Measurements from ENCODE around the gene HIPK2. TPM values are rescaled to one million over a fixed set of nuclear protein-coding genes. Genes with fewer than 3 reads are reported as not detected.

Gene HIPK2
- total and polyA plus RNA-seq, 5 donors from 2014 or later = 0.44 to 17.5 (median 0.78) TPM

DNA sequence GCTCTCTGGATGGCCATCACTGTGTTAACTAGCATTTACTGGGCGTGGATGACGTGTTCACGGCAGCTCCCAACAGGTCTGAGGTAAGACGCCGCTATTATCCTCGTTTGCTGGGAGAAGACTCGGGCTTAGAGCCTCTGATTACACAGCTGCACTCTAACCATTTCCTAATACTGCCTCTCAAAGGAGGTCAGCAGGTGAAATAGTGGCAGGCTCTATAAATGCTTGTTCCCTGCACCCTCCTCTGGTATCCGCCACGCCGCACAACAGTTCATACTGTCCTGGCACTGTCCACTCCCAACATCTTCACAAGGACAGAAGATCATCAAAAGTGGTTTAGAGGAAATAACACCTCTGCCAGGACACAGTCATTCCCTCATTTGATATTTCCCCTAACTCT, 28.3 kb downstream of the HIPK2 start:
- H3K4me1 ChIP-seq (ENCODE audit: control insufficient read depth, insufficient read depth, low read length, poor library complexity, severe bottlenecking) = no peaks in the 10 kb centered on the region
- Mint-ChIP-seq H3K4me1 (peaks cover 5 to 57% (median 10%) of the 10 kb centered on the region in 4 donors), H3K36me3 (peaks cover 7% of the 10 kb centered on the region), H3K9me3 (no peaks in the 10 kb centered on the region), H3K4me3 (no peak overlapping the region), H3K27ac (peak overlapping the region in 1 of 3 donors; percentile 48), H3K27me3 (peaks cover 7% of the 10 kb centered on the region)
- no peak overlapping the region for H3K4me3 ChIP-seq (ENCODE audit: low read depth, low read length)
- DNase-seq = no peak
- no peaks in the 10 kb centered on the region for H3K27me3 ChIP-seq (ENCODE audit: control insufficient read depth, insufficient read depth, low read length)
- H3K27ac ChIP-seq (ENCODE audit: insufficient read depth, low read length, poor library complexity, severe bottlenecking) = no peak overlapping the region
- ATAC-seq (ENCODE audit: low read depth in 2 of 2) = no peak
- no peaks in the 10 kb centered on the region for H3K9me3 ChIP-seq (ENCODE audit: control insufficient read depth in 2 of 2, low read length in 2 of 2)
- no peaks in the 10 kb centered on the region for H3K36me3 ChIP-seq (ENCODE audit: control insufficient read depth, insufficient read depth, low read length)

DNA sequence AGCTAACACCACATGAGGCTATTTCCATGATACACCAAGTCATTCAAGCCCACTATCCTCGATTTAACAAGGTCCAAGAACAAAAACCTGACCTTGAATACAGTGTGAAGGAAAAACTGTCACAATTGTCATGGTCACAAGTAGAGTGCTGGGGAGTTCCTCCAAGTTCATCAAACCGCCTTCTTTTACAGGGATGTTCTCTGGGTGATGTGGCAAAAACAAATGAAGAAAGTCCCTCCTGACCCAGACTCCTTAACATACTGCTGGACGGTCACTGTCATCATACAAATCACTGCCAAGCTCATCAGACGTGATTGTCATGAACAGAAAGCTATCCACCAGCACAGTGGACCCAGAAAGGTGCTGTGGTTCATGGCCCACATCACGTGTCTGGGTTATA, 28.9 kb downstream of the HIPK2 start:
- no peak overlapping the region for H3K27ac ChIP-seq (ENCODE audit: insufficient read depth, low read length, poor library complexity, severe bottlenecking)
- H3K36me3 ChIP-seq (ENCODE audit: control insufficient read depth, insufficient read depth, low read length) = no peaks in the 10 kb centered on the region
- ATAC-seq (ENCODE audit: low read depth in 2 of 2) (no peak), DNase-seq (no peak)
- Mint-ChIP-seq H3K36me3 (peaks cover 10% of the 10 kb centered on the region), H3K27ac (no peak overlapping the region), H3K27me3 (peaks cover 7% of the 10 kb centered on the region), H3K4me1 (peaks cover 5 to 52% (median 10%) of the 10 kb centered on the region in 4 donors), H3K4me3 (no peak overlapping the region), H3K9me3 (no peaks in the 10 kb centered on the region)
- H3K4me3 ChIP-seq (ENCODE audit: low read depth, low read length) = no peak overlapping the region
- H3K9me3 ChIP-seq (ENCODE audit: control insufficient read depth in 2 of 2, low read length in 2 of 2) = no peaks in the 10 kb centered on the region
- H3K27me3 ChIP-seq (ENCODE audit: control insufficient read depth, insufficient read depth, low read length) = no peaks in the 10 kb centered on the region
- H3K4me1 ChIP-seq (ENCODE audit: control insufficient read depth, insufficient read depth, low read length, poor library complexity, severe bottlenecking) = no peaks in the 10 kb centered on the region

DNA sequence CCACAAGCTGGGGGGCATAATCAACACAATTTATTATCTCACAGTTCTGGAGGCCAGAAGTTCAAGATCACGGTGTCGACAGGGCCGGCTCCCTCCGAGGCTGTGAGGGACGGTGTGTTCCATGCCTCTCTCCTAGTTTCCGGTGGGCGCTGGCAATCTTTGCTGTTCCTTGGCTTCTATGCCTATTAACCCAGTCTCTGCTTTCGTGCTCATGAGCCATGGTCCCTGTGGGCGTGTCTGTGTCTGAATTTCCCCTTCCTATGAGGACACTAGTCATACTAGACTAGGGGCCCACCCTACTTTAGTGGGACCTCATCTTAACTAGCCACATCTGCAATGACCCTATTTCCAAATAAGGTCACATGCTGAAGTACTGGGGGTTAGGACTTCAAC, 29.4 kb downstream of the HIPK2 start:
- H3K27ac ChIP-seq (ENCODE audit: insufficient read depth, low read length, poor library complexity, severe bottlenecking) = no peak overlapping the region
- no peaks in the 10 kb centered on the region for H3K4me1 ChIP-seq (ENCODE audit: control insufficient read depth, insufficient read depth, low read length, poor library complexity, severe bottlenecking)
- no peaks in the 10 kb centered on the region for H3K36me3 ChIP-seq (ENCODE audit: control insufficient read depth, insufficient read depth, low read length)
- no peaks in the 10 kb centered on the region for H3K9me3 ChIP-seq (ENCODE audit: control insufficient read depth in 2 of 2, low read length in 2 of 2)
- Mint-ChIP-seq H3K27me3 (peaks cover 7% of the 10 kb centered on the region), H3K4me1 (peaks cover 5 to 48% (median 9%) of the 10 kb centered on the region in 4 donors), H3K36me3 (peaks cover 10% of the 10 kb centered on the region), H3K4me3 (no peak overlapping the region), H3K27ac (no peak overlapping the region), H3K9me3 (no peaks in the 10 kb centered on the region)
- DNase-seq (no peak), ATAC-seq (ENCODE audit: low read depth in 2 of 2) (no peak)
- H3K4me3 ChIP-seq (ENCODE audit: low read depth, low read length) = no peak overlapping the region
- no peaks in the 10 kb centered on the region for H3K27me3 ChIP-seq (ENCODE audit: control insufficient read depth, insufficient read depth, low read length)

DNA sequence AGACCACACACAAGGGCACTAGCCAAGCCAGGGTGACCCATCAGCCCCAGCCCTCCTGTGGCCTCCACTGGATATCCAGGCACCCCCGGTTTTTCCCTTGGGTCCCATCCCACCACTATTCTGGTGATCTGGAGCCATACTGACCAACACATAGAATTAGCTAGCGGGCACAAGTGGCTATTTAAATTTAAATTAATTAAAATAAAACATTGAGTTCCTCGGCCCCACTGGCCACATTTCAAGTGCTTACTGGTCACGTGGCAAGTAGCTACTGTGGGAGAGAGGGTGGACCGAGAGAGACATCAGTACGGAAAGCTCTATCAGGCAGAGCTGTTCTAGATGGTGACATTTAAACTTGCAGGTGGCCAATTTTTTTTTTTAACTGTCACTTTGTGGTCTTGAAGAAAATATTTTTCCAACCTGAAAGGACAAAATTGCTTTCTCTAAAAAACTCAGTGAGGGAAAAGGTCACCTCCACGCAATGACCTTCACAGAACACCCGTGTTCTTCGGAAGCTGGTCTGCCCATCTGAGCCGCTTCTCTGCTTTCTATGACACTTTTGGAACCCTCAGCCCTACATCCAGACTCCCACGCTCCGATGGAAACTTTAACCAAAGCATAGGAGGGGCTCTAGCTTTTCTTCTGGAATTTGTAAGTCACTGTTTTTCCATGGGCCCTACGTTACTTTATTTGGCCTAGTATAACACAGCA, 30.0 kb downstream of the HIPK2 start:
- Histone ChIP-seq H3K36me3 (ENCODE audit: control insufficient read depth, insufficient read depth, low read length) (no peaks in the 10 kb centered on the region), H3K4me3 (ENCODE audit: low read depth, low read length) (no peak overlapping the region), H3K9me3 (ENCODE audit: control insufficient read depth in 2 of 2, low read length in 2 of 2) (no peaks in the 10 kb centered on the region), H3K4me1 (ENCODE audit: control insufficient read depth, insufficient read depth, low read length, poor library complexity, severe bottlenecking) (no peaks in the 10 kb centered on the region), H3K27ac (ENCODE audit: insufficient read depth, low read length, poor library complexity, severe bottlenecking) (no peak overlapping the region), H3K27me3 (ENCODE audit: control insufficient read depth, insufficient read depth, low read length) (no peaks in the 10 kb centered on the region)
- Mint-ChIP-seq H3K36me3 (peaks cover 10% of the 10 kb centered on the region), H3K27ac (no peak overlapping the region), H3K4me1 (peaks cover 5 to 46% (median 11%) of the 10 kb centered on the region in 4 donors), H3K4me3 (no peak overlapping the region), H3K9me3 (no peaks in the 10 kb centered on the region), H3K27me3 (peaks cover 7% of the 10 kb centered on the region)
- no peak for ATAC-seq (ENCODE audit: low read depth in 2 of 2)
- DNase-seq = no peak

DNA sequence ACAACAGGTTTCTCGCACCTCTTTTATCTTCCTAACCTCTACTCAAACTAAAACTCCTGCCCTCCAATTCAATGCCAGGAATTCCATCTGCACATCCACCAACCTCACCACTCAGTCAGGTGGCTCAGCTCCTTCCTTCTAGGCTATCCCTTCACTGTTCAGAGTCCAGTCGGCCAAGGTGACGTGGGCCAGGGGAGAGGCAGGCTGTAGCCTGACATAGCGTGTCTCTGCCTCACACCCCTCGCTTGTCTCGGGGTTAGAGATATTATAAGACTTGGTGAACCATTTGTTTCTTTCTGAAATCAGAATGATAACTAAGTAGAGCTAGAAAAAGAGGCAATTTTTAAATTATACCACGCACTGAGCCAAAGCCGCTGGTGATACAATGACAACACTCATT, 31.1 kb downstream of the HIPK2 start:
- Histone ChIP-seq H3K27ac (ENCODE audit: insufficient read depth, low read length, poor library complexity, severe bottlenecking) (no peak overlapping the region), H3K27me3 (ENCODE audit: control insufficient read depth, insufficient read depth, low read length) (no peaks in the 10 kb centered on the region), H3K4me1 (ENCODE audit: control insufficient read depth, insufficient read depth, low read length, poor library complexity, severe bottlenecking) (no peaks in the 10 kb centered on the region), H3K9me3 (ENCODE audit: control insufficient read depth in 2 of 2, low read length in 2 of 2) (no peaks in the 10 kb centered on the region), H3K4me3 (ENCODE audit: low read depth, low read length) (no peak overlapping the region), H3K36me3 (ENCODE audit: control insufficient read depth, insufficient read depth, low read length) (no peaks in the 10 kb centered on the region)
- DNase-seq (no peak), ATAC-seq (ENCODE audit: low read depth in 2 of 2) (no peak)
- Mint-ChIP-seq H3K27ac (peak overlapping the region in 1 of 3 donors; percentile 86), H3K4me3 (no peak overlapping the region), H3K9me3 (no peaks in the 10 kb centered on the region), H3K4me1 (peaks cover 5 to 41% (median 13%) of the 10 kb centered on the region in 4 donors), H3K27me3 (peaks cover 7% of the 10 kb centered on the region), H3K36me3 (peaks cover 7% of the 10 kb centered on the region)

DNA sequence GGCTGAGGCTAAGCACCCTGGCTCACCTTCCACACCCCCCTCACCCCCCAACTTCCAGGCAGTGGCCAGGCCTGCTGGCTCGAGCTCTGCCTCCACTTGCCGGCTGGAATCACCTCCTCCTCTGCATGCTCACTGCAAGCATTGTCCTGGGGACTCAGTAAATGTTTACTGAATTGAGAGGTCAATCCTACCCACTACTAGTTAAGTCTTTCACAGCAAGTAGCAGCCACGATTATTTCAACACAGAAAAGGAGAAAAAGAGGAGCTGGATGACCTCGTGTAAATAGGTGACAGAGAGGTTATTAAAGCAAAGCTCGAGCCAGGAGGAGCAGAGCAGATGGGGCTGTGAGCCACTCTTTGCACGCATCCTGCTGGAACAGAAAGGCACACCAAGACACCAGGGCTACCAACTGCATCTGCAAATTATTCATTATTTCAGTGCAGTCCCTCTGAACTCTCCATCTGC, 32.1 kb downstream of the HIPK2 start:
- Mint-ChIP-seq H3K27ac (peak overlapping the region in 1 of 3 donors; percentile 86), H3K27me3 (peaks cover 5% of the 10 kb centered on the region), H3K9me3 (no peaks in the 10 kb centered on the region), H3K4me1 (peaks cover under 1 to 36% (median 12%) of the 10 kb centered on the region in 4 donors), H3K36me3 (peaks cover 7% of the 10 kb centered on the region), H3K4me3 (no peak overlapping the region)
- Histone ChIP-seq H3K27ac (ENCODE audit: insufficient read depth, low read length, poor library complexity, severe bottlenecking) (no peak overlapping the region), H3K4me1 (ENCODE audit: control insufficient read depth, insufficient read depth, low read length, poor library complexity, severe bottlenecking) (no peaks in the 10 kb centered on the region), H3K36me3 (ENCODE audit: control insufficient read depth, insufficient read depth, low read length) (no peaks in the 10 kb centered on the region), H3K27me3 (ENCODE audit: control insufficient read depth, insufficient read depth, low read length) (no peaks in the 10 kb centered on the region), H3K9me3 (ENCODE audit: control insufficient read depth in 2 of 2, low read length in 2 of 2) (no peaks in the 10 kb centered on the region), H3K4me3 (ENCODE audit: low read depth, low read length) (no peak overlapping the region)
- ATAC-seq (ENCODE audit: low read depth in 2 of 2) = no peak
- DNase-seq = no peak

DNA sequence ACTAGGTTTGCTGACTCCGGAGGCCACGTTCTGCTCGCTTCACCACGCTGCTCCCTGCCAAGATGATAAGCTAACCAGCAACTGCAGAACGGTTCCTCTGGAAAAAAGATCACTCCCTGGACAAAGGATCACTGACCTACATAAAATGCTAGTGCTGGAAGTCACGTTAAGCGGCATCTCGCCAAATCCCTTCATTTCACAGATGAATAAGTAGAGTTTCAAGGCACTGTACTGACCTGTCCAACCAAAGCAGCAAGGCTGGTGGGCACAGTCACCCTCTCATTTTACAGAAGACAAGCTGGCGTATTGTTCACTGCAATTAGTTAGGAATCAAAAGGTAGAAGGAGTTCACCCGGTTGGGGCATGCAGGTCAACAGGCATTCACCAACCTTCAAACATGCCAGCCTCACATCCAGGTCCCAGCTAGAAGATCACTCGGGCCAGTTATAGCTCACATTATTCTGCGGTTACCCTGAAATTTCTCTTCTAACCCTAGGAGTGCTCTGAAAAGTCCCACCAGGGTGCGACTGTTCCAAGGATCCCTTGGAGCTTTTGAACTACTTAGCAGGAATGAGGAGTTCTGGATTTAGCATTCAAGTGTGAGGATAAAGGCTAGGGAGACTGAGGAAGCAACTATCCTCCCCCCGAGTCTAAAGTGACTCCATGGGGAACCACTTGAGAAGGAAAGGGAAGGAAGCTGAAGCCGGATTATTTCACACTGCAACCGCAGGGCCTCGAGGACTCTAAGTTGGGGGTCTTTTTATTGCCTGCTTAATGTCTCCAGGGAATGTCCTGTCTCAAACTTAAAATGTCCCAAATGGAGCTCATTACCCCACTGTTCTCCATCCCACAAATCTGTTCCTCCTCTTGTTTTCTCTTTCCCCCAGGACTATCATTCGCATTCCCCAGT, 32.8 kb downstream of the HIPK2 start:
- peak overlapping the region in 1 of 3 donors; percentile 86 for H3K27ac Mint-ChIP-seq
- H3K4me3 Mint-ChIP-seq = no peak overlapping the region
- H3K36me3 Mint-ChIP-seq = peaks cover 7% of the 10 kb centered on the region

More for the DNA sequence above, 32.8 kb downstream of the HIPK2 start:
- no peak overlapping the region for H3K27ac ChIP-seq (ENCODE audit: insufficient read depth, low read length, poor library complexity, severe bottlenecking)
- H3K9me3 ChIP-seq (ENCODE audit: control insufficient read depth in 2 of 2, low read length in 2 of 2) = no peaks in the 10 kb centered on the region
- H3K4me3 ChIP-seq (ENCODE audit: low read depth, low read length) = no peak overlapping the region
- Mint-ChIP-seq H3K4me1 (peaks cover 0 to 31% (median 11%) of the 10 kb centered on the region in 4 donors), H3K27me3 (no peaks in the 10 kb centered on the region), H3K9me3 (no peaks in the 10 kb centered on the region)
- DNase-seq (no peak), ATAC-seq (ENCODE audit: low read depth in 2 of 2) (no peak)
- H3K36me3 ChIP-seq (ENCODE audit: control insufficient read depth, insufficient read depth, low read length) = no peaks in the 10 kb centered on the region
- no peaks in the 10 kb centered on the region for H3K27me3 ChIP-seq (ENCODE audit: control insufficient read depth, insufficient read depth, low read length)
- H3K4me1 ChIP-seq (ENCODE audit: control insufficient read depth, insufficient read depth, low read length, poor library complexity, severe bottlenecking) = no peaks in the 10 kb centered on the region
